ENCODE results near the gene GMPR2. TPM values are rescaled to one million over a fixed set of nuclear protein-coding genes. Genes with fewer than 3 reads are reported as not detected.
A peak's percentile ranks its signal among the peaks of the same experiment; 100 is the strongest.

The GMPR2 gene
- total RNA-seq, 1 experiment from 2014 or later, result 56.9 TPM

DNA sequence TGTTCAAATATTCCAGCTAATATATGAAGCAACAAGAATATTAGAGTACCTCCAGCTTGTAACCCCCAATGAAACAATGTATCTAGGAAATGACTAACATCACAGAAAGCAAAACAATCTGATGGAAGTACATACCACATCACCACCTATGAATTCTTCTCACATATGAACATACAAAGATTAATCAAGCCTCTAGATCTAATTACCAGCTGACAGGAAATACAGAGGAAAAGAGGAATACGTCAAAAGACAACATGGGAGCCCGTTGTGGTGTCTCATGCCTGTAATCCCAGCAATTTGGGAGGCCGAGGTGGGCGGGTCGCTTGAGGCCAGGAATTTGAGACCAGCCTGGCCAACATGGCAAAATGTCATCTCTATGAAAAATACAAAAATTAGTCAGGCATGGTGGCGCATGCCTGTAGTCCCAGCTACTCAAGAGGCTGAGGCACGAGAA is 8.1 kb upstream of the GMPR2 start:
- Histone ChIP-seq H3K27ac (ENCODE audit: low read length) (0 out of 2 replicates have a peak overlapping the region, but pooled peaks have one; percentile 7), H3K4me1 (ENCODE audit: insufficient read depth, low read length) (peaks cover 8% of the 10 kb centered on the region; the same call in 1 of the 2 replicates), H3F3A (ENCODE audit: low read length, unreplicated experiment) (no peaks in the 10 kb centered on the region), H4K20me1 (ENCODE audit: low read length) (no peaks in the 10 kb centered on the region), H3K36me3 (ENCODE audit: low read depth, low read length) (0 out of 2 replicates have a peak, but pooled peaks cover 2% of the 10 kb centered on the region), H3K9me2 (replicated peaks; ENCODE audit: low read length) (no peaks in the 10 kb centered on the region), H3K9ac (ENCODE audit: low read length) (no peak overlapping the region), H3K79me2 (ENCODE audit: low read length) (peaks cover 90% of the 10 kb centered on the region), H3K9me3 (ENCODE audit: low read length) (no peaks in the 10 kb centered on the region), H3K27me3 (ENCODE audit: low read length) (no peaks in the 10 kb centered on the region), H3K4me2 (ENCODE audit: low read length) (no peak overlapping the region), H2AFZ (ENCODE audit: low read length) (no peak overlapping the region), H3K4me3 (ENCODE audit: low read length) (no peak overlapping the region)
- intact Hi-C loops (cut with micrococcal nuclease), result no loop called here
- POLR2A ChIA-PET (ENCODE audit: unreplicated experiment), result no interaction called here
- BruUV-seq (replicated peaks), result no TSS peak
- DNase-seq (peak; percentile 25), ATAC-seq (peak; percentile 64)
- TF ChIP-seq EZH2phosphoT487 (IDR thresholded peaks at IDR 0.05; ENCODE audit: borderline replicate concordance, low read length) (no peak), EZH2 (IDR thresholded peaks at IDR 0.05; ENCODE audit: low read length, unreplicated experiment) (no peak)
- TF ChIP-seq, protein P1, sequence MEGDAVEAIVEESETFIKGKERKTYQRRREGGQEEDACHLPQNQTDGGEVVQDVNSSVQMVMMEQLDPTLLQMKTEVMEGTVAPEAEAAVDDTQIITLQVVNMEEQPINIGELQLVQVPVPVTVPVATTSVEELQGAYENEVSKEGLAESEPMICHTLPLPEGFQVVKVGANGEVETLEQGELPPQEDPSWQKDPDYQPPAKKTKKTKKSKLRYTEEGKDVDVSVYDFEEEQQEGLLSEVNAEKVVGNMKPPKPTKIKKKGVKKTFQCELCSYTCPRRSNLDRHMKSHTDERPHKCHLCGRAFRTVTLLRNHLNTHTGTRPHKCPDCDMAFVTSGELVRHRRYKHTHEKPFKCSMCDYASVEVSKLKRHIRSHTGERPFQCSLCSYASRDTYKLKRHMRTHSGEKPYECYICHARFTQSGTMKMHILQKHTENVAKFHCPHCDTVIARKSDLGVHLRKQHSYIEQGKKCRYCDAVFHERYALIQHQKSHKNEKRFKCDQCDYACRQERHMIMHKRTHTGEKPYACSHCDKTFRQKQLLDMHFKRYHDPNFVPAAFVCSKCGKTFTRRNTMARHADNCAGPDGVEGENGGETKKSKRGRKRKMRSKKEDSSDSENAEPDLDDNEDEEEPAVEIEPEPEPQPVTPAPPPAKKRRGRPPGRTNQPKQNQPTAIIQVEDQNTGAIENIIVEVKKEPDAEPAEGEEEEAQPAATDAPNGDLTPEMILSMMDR (conservative IDR thresholded peaks at IDR 0.05; ENCODE audit: low read depth, low read length), result no peak
- CTCF ChIA-PET, result no interaction called here

DNA sequence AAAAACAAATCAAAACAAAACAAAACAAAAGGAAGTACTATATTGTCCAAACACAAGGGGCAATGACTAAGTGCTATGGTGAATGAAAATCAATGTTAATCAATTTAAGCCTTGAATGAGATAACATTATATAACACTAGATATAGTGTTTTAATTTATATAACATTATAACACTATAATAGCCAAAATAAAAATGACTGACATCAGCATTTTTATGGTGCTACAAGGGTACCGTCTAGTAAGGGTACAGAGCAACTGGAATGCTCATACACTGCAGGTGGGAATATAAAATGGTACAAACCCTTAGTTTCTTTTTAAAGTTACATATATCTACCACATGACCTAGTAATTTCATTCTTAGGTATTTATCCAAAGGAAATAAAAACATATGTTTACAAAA is 6.3 kb upstream of the GMPR2 start:
- BruUV-seq (replicated peaks), result no TSS peak
- Histone ChIP-seq H3K27me3 (ENCODE audit: low read length) (no peaks in the 10 kb centered on the region), H3K9me3 (ENCODE audit: low read length) (no peaks in the 10 kb centered on the region), H3K27ac (ENCODE audit: low read length) (no peak overlapping the region), H2AFZ (ENCODE audit: low read length) (no peak overlapping the region), H3K36me3 (ENCODE audit: low read depth, low read length) (0 out of 2 replicates have a peak, but pooled peaks cover 2% of the 10 kb centered on the region), H3K9ac (ENCODE audit: low read length) (no peak overlapping the region), H3K4me3 (ENCODE audit: low read length) (no peak overlapping the region), H3K4me2 (ENCODE audit: low read length) (no peak overlapping the region), H3K9me2 (replicated peaks; ENCODE audit: low read length) (no peaks in the 10 kb centered on the region), H3K4me1 (ENCODE audit: insufficient read depth, low read length) (peaks cover 14% of the 10 kb centered on the region; the same call in 1 of the 2 replicates), H3K79me2 (ENCODE audit: low read length) (peaks cover 88% of the 10 kb centered on the region), H4K20me1 (ENCODE audit: low read length) (no peaks in the 10 kb centered on the region), H3F3A (ENCODE audit: low read length, unreplicated experiment) (no peaks in the 10 kb centered on the region)
- DNase-seq (no peak), ATAC-seq (no peak)
- CTCF ChIA-PET, result no interaction called here
- no peak for TF ChIP-seq EZH2 (IDR thresholded peaks at IDR 0.05; ENCODE audit: low read length, unreplicated experiment)
- no peak for TF ChIP-seq EZH2phosphoT487 (IDR thresholded peaks at IDR 0.05; ENCODE audit: borderline replicate concordance, low read length)
- TF ChIP-seq, protein P1 (conservative IDR thresholded peaks at IDR 0.05; ENCODE audit: low read depth, low read length), result no peak
- POLR2A ChIA-PET (ENCODE audit: unreplicated experiment), result no interaction called here
- intact Hi-C loops (cut with micrococcal nuclease), result no loop called here

- H3K9ac ChIP-seq (ENCODE audit: low read length), result no peak overlapping the region
- no peaks in the 10 kb centered on the region for H3K27me3 ChIP-seq (ENCODE audit: low read length)
- no peaks in the 10 kb centered on the region for H4K20me1 ChIP-seq (ENCODE audit: low read length)
- H3K4me2 ChIP-seq (ENCODE audit: low read length), result no peak overlapping the region
- H3K36me3 ChIP-seq (ENCODE audit: low read depth, low read length), result 0 out of 2 replicates have a peak, but pooled peaks cover 2% of the 10 kb centered on the region
- DNase-seq (no peak), ATAC-seq (no peak)
- CTCF ChIA-PET, result no interaction called here
- TF ChIP-seq EZH2phosphoT487 (IDR thresholded peaks at IDR 0.05; ENCODE audit: borderline replicate concordance, low read length), result no peak
- no peak for TF ChIP-seq EZH2 (IDR thresholded peaks at IDR 0.05; ENCODE audit: low read length, unreplicated experiment)
- POLR2A ChIA-PET (ENCODE audit: unreplicated experiment), result no interaction called here
- BruUV-seq (replicated peaks), result no TSS peak
- no peaks in the 10 kb centered on the region for H3F3A ChIP-seq (ENCODE audit: low read length, unreplicated experiment)
- H2AFZ ChIP-seq (ENCODE audit: low read length), result no peak overlapping the region
- no peaks in the 10 kb centered on the region for H3K9me3 ChIP-seq (ENCODE audit: low read length)
- peaks cover 90% of the 10 kb centered on the region for H3K79me2 ChIP-seq (ENCODE audit: low read length)
- H3K4me1 ChIP-seq (ENCODE audit: insufficient read depth, low read length), result peaks cover 23% of the 10 kb centered on the region
- H3K27ac ChIP-seq (ENCODE audit: low read length), result no peak overlapping the region
- H3K9me2 ChIP-seq (replicated peaks; ENCODE audit: low read length), result no peaks in the 10 kb centered on the region
- H3K4me3 ChIP-seq (ENCODE audit: low read length), result no peak overlapping the region
- intact Hi-C loops (cut with micrococcal nuclease), result no loop called here
Observed at GRCh38 chr14:24228902-24229301, 3.8 kb upstream of the GMPR2 start.
